ENCODE data around the gene AVPR2. TPM values are rescaled to one million over a fixed set of nuclear protein-coding genes. Genes with fewer than 3 reads are reported as not detected.

AVPR2 gene
- total RNA-seq, 1 experiment from 2014 or later: not detected

- Histone ChIP-seq H3K79me2 (ENCODE audit: insufficient read depth, low read length) (no peaks in the 10 kb centered on the region), H3K9ac (ENCODE audit: low read length) (no peak overlapping the region), H2AFZ (ENCODE audit: low read depth, low read length, poor library complexity, severe bottlenecking) (no peak overlapping the region), H3K27ac (ENCODE audit: low read depth, low read length) (no peak overlapping the region), H3K9me3 (ENCODE audit: control insufficient read depth in 1 of 2, insufficient read depth in 1 of 2, low read depth in 1 of 2, low read length in 2 of 2) (no peaks in the 10 kb centered on the region), H3K9me2 (ENCODE audit: insufficient read depth) (no peaks in the 10 kb centered on the region), H3K4me3 (replicated peaks in 1 of 2; ENCODE audit: low read depth in 1 of 2, low read length in 2 of 2) (no peak overlapping the region), H3K36me3 (ENCODE audit: control insufficient read depth in 1 of 2, insufficient read depth in 2 of 2, low read length in 2 of 2) (no peaks in the 10 kb centered on the region), H3K4me2 (ENCODE audit: low read length) (no peak overlapping the region), H4K20me1 (ENCODE audit: insufficient read depth) (no peaks in the 10 kb centered on the region), H3K27me3 (ENCODE audit: insufficient read depth, low read length) (no peaks in the 10 kb centered on the region), H3K4me1 (ENCODE audit: control insufficient read depth in 1 of 2, insufficient read depth in 2 of 2, low read length in 2 of 2) (peaks cover 0 to 7% of the 10 kb centered on the region in 2 experiments; a peak in 1 of 4 replicates)
- no TSS peak for BruUV-seq (replicated peaks)
- CTCF ChIA-PET: no interaction called here
- RAD21 ChIA-PET (ENCODE audit: low non-redundant PET in 1 of 2, low total read pairs in 2 of 2, uncharacterized antibody in 2 of 2, unreplicated experiment in 2 of 2): no interaction called here
- no peak for TF ChIP-seq EGR1 (IDR thresholded peaks at IDR 0.05; ENCODE audit: low read depth)
- no peak for TF ChIP-seq SP1 (IDR thresholded peaks at IDR 0.05; ENCODE audit: low read depth)
- no peak for TF ChIP-seq EZH2phosphoT487 (IDR thresholded peaks at IDR 0.05; ENCODE audit: borderline replicate concordance)
- TF ChIP-seq JUND (IDR thresholded peaks at IDR 0.05): no peak
- no peak for TF ChIP-seq SIN3A (IDR thresholded peaks at IDR 0.05; ENCODE audit: low read depth)
- no peak for TF ChIP-seq POLR2AphosphoS5 (IDR thresholded peaks at IDR 0.05; ENCODE audit: low read depth, low read length)
- TF ChIP-seq YY1 (IDR thresholded peaks at IDR 0.05; ENCODE audit: extremely low read depth, insufficient replicate concordance, low read depth, low read length): no peak
- TF ChIP-seq CEBPB (IDR thresholded peaks at IDR 0.05; ENCODE audit: low read depth): no peak
- no peak for TF ChIP-seq EZH2 (IDR thresholded peaks at IDR 0.05)
- TF ChIP-seq POLR2A (IDR thresholded peaks at IDR 0.05; ENCODE audit: borderline replicate concordance, extremely low read depth, insufficient read depth, insufficient read length): no peak
- TF ChIP-seq CBX3 (IDR thresholded peaks at IDR 0.05; ENCODE audit: low read depth): no peak
- no peak for TF ChIP-seq MAX (IDR thresholded peaks at IDR 0.05)
- TF ChIP-seq FOSL1 (IDR thresholded peaks at IDR 0.05; ENCODE audit: low read depth): no peak
- POLR2A ChIA-PET: interaction anchor here (0.9 kb wide), 1 partner anchor 14 kb away, joined by 3 read pairs; no protein-coding TSS in a partner anchor
- ATAC-seq (no peak), DNase-seq (ENCODE audit: low read depth, low spot score) (no peak)
- intact Hi-C loops (cut with micrococcal nuclease): no loop called here
Measured at GRCh38 chrX:153908219-153908860, 3.9 kb downstream of the AVPR2 start.

Data from HCT116 (cell line).